Effector memory CD4-positive, alpha-beta T cell (primary cell): ENCODE measurements around the gene KCTD21.
"Not testable (repeated sequence)": the region's sequence is repeated elsewhere in the genome, so short reads cannot be mapped to it uniquely, and the experiment has no call there.

Source experiments
- DNase-seq, 3 donors: peaks; one replicate each; pipeline ENCODE4 v3.0.0-alpha.2; 2020
- H3K27ac ChIP-seq: 2 replicates; pipeline ENCODE4 v1.7.0; 2013; ENCODE audit warnings: mild to moderate bottlenecking, low read length, moderate library complexity; ENCODE audit not compliant: insufficient read depth, poor library complexity, severe bottlenecking
- H3K27me3 ChIP-seq: replicated peaks from 2 replicates; pipeline ENCODE4 v1.7.0; 2013; ENCODE audit warnings: mild to moderate bottlenecking, low read length; ENCODE audit not compliant: insufficient read depth, control insufficient read depth, poor library complexity, severe bottlenecking
- H3K36me3 ChIP-seq: 2 replicates; pipeline ENCODE4 v1.7.0; 2013; ENCODE audit warnings: mild to moderate bottlenecking, low read length, moderate library complexity; ENCODE audit not compliant: control insufficient read depth, insufficient read depth
- H3K4me1 ChIP-seq: 2 replicates; pipeline ENCODE4 v1.7.0; 2013; ENCODE audit warnings: low read length, mild to moderate bottlenecking; ENCODE audit not compliant: control insufficient read depth, insufficient read depth, poor library complexity, severe bottlenecking
- H3K4me3 ChIP-seq: 2 replicates; pipeline ENCODE4 v1.7.0; 2013; ENCODE audit warnings: low read length, low read depth, mild to moderate bottlenecking; ENCODE audit not compliant: insufficient read depth, poor library complexity, severe bottlenecking
- H3K9me3 ChIP-seq: 2 replicates; pipeline ENCODE4 v1.7.0; 2013; ENCODE audit warnings: mild to moderate bottlenecking, low read length, moderate library complexity; ENCODE audit not compliant: control insufficient read depth

KCTD21 gene

DNA sequence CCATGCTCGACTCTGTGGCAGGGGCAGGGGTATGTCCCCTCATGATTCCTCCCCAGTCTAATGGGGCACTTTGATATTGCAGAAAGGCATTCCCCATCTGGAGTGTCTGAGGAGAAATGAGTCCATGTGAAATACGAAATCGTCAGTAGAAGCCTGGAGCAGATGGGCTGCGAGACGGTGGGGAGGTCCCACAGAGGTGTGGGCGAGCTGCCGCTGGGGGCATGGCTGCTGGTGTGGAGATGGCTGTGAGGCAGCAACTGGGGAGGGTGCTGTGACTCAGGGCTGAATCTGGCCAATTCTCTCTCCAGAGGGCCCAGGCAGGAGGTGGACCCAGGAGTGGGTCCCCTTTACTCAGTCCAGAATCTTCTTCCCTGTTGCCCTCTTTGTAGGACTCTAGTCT lies 11.2 kb downstream of the KCTD21 start:
- H3K36me3 ChIP-seq, result peaks cover 15% of the 10 kb centered on the region
- DNase-seq, result no peak

DNA sequence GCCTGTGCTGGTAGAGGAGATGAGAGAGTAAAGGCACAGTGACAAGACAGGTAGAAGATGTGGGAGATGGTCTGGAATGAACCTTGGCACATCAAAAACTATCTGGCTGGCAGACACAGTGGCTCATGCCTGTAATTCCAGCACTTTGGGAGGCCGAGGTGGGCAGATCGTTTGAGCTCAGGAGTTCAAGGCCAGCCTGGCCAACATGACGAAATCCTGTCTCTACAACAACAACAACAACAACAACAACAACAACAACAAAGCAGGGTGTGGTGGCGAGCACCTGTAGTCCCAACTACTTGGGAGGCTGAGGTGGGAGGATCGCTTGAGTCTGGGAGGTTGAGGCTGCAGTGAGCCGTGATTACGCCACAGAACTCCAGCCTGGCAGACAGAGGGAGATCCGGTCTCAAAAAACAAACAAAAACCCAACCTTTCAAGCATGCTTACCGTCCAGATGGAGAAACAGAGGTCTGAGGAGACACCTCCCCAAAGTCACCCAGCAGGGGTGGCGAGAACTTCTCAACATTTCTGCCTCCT lies 11.8 kb downstream of the KCTD21 start:
- no peak for DNase-seq
- H3K27me3 ChIP-seq, result no peaks in the 10 kb centered on the region

More for the DNA sequence above, 11.2 kb downstream of the KCTD21 start:
- H3K27me3 ChIP-seq, result no peaks in the 10 kb centered on the region
- no peaks in the 10 kb centered on the region for H3K4me1 ChIP-seq
- H3K27ac ChIP-seq, result no peak overlapping the region
- no peak overlapping the region for H3K4me3 ChIP-seq
- no peaks in the 10 kb centered on the region for H3K9me3 ChIP-seq

DNA sequence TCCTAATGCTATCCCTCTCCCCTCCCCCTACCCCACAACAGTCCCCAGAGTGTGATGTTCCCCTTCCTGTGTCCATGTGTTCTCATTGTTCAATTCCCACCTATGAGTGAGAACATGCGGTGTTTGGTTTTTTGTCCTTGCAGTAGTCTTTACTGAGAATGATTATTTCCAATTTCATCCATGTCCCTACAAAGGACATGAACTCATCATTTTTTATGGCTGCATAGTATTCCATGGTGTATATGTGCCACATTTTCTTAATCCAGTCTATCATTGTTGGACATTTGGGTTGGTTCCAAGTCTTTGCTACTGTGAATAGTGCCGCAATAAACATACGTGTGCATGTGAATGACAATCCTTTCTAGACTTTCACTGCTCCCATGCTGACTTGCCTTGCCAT lies 12.6 kb downstream of the KCTD21 start:
- H3K36me3 ChIP-seq, result peaks cover 15% of the 10 kb centered on the region
- not testable (repeated sequence) for H3K27me3 ChIP-seq, DNase-seq, H3K4me1 ChIP-seq, H3K27ac ChIP-seq, H3K4me3 ChIP-seq, H3K9me3 ChIP-seq

More for the DNA sequence above, 11.8 kb downstream of the KCTD21 start:
- Histone ChIP-seq H3K27ac (no peak overlapping the region), H3K4me1 (no peaks in the 10 kb centered on the region), H3K9me3 (no peaks in the 10 kb centered on the region), H3K4me3 (no peak overlapping the region), H3K36me3 (peaks cover 15% of the 10 kb centered on the region)

DNA sequence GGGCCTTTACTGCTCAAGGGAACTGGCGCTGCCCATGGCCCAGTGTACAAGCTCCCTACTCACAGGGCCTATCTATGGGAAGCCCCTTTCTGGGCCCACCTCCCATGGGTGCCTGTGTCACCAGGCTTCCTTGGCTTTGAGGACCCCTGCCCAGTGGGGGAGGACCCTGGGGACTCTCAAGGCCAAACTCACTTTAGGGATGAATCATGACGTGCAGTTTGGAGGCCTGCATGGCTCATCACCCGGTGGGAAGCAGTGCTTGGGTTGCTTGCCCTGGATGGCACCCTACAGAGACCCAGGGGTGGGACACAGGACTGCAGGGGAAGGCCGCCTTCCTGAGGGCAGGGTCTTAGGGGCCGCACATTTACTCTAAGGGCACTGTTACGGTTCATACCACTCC lies 16.5 kb downstream of the KCTD21 start:
- H3K27ac ChIP-seq, result no peak overlapping the region

DNA sequence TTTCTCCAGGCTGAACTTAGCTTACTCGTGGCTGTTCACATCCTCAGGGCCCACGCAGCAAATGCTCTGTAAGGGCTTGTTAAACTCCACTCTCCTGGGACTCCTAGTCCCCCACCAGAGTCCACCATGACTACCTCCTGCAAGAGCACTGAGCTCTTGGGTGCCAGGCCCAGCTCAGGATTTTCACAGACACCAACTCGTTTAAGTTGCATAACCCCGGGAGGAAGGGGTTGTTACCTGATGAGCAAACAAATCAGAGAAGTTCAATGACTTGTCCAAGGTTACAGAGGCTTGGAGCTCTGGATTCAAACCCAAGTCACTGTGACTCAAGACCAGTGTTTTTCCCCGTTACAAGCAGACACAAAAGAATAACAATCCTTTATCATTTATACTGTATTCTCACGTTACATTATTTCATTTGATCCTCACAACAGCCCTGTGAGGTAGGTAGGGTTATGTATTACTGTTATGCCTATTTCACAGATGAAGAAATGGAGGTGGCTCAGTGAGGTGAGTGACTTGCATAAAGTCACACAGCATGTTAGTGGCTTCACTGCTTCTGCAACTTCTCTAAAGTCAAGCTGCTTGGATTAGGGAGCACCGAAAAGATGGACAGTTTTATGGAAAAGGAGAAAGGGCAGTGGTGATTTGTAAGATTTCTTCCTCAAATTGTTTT lies 17.4 kb downstream of the KCTD21 start:
- no peaks in the 10 kb centered on the region for H3K9me3 ChIP-seq
- no peaks in the 10 kb centered on the region for H3K27me3 ChIP-seq
- DNase-seq, result no peak
- H3K27ac ChIP-seq, result no peak overlapping the region
- peaks cover 15% of the 10 kb centered on the region for H3K36me3 ChIP-seq
- H3K4me1 ChIP-seq, result no peaks in the 10 kb centered on the region
- H3K4me3 ChIP-seq, result no peak overlapping the region

More for the DNA sequence above, 16.5 kb downstream of the KCTD21 start:
- Histone ChIP-seq H3K4me3 (no peak overlapping the region), H3K36me3 (peaks cover 15% of the 10 kb centered on the region), H3K9me3 (no peaks in the 10 kb centered on the region), H3K27me3 (no peaks in the 10 kb centered on the region), H3K4me1 (no peaks in the 10 kb centered on the region)
- no peak for DNase-seq

DNA sequence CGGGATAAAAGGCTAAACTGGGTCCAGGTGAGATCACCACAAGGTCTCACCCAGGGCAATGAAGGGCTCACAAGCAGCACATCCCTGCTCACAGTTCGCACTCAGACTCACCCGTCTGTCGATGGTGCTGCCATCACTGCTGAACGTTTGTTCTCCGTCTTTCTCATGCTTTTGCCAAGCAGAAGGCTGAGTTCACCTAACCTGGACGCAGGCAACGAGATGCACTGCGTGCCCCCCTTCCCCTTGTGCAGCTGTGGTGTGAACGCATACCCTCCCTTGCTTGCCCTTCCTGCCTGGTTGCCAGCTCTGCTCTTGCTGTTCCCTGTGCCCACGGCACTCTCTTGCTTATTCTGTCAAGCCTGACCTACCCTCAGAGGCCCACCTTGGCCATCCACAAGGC lies 18.0 kb downstream of the KCTD21 start:
- Histone ChIP-seq H3K4me1 (no peaks in the 10 kb centered on the region), H3K36me3 (peaks cover 15% of the 10 kb centered on the region), H3K27me3 (no peaks in the 10 kb centered on the region), H3K4me3 (no peak overlapping the region), H3K9me3 (no peaks in the 10 kb centered on the region), H3K27ac (no peak overlapping the region)
- DNase-seq, result no peak

DNA sequence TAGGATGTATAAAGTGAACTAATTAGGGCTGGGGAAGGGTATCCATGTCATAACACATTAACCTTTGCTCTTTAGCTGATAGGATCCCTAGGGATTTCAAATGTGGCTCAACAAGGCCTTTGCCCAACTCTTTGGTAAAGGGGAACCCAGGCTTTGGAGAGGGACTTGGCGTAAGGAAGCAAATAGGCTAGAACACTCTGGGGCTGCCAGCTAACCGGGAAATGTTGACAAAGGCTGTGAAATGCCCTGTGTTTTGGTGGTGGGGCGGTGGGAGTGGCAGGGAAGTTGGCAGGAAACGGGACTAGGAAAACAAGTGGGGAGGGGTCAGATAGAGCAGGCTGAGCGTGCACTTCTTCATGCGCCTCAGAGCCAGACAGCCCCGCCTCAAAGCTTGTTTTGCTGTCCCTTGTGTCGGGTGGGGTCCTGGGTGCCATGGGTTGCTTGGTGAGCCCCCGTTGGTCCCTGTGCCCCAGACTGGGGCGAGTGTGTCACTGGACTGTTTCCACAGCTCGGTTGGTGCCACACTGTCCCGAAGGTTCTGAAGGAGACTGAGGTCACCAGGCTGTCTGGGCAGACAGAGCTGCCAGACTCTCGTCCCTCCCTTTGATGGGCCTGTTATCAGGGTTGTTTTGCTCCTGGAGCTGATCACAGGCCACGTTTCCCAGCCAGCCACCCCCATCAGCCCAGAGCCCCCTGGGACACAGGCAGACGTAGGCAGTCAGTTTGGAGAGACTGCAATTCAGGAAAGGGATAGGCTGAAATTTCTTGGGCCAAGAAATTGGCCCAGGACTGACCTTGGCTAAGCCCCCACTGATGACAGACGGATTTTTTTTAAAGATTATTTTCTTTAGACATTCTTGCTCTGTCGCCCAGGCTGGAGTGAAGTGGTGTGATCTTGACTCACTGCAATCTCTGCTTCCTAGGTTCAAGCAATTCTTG lies 19.6 kb downstream of the KCTD21 start:
- Histone ChIP-seq H3K27ac (no peak overlapping the region), H3K4me3 (no peak overlapping the region), H3K27me3 (no peaks in the 10 kb centered on the region), H3K4me1 (no peaks in the 10 kb centered on the region), H3K9me3 (no peaks in the 10 kb centered on the region), H3K36me3 (peaks cover 10% of the 10 kb centered on the region)
- DNase-seq, result no peak

DNA sequence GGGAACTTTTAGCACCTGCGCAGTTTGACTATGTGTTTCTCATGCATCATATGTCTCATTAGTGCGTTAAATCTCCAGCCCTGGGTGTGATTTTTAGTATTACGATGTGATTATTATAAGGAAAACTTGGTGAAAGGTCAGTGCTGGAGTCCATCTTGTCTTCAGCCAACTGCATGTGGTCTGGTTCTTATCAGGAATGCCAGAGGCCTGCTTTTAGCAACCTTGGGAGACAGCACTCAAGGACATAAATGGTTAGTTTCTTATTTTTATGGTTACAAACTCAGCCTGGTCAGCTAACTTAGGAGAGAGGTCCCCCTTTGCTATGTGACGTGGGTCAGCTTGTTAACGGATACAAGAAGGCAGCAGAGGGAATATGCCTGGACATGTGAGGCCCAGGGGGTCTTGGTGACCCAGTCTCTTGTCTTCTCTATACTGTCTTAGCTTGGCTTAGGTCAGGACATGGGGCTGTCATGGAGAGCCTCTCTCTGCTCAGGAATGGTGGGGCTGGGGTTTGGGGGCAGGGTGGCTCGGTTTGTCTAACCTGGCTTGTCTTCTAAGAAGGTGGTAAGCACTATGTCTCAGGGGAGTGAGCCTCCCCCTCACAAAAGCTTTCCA lies 21.5 kb downstream of the KCTD21 start:
- no peak overlapping the region for H3K4me3 ChIP-seq

DNA sequence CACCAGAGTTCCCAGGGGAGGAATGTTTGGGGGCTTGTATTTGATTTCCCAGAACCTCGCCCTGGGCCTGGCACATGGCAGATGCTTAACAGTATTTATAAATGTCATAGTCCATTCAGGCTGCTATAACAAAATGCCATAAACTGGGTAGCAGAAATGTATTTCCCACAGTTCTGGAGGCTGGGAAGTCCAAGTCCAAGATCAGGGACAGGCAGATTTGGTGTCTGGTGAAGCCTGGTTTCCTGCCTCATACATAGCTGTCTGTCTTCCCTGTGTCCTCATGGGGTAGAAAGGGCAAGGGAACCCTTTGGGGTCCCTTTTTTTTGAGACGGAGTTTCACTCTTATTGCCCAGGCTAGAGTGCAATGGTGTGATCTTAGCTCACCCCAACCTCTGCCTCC lies 24.0 kb downstream of the KCTD21 start:
- no peaks in the 10 kb centered on the region for H3K36me3 ChIP-seq
- H3K4me1 ChIP-seq, result no peaks in the 10 kb centered on the region
- DNase-seq, result no peak
- H3K27ac ChIP-seq, result no peak overlapping the region
- no peak overlapping the region for H3K4me3 ChIP-seq
- H3K9me3 ChIP-seq, result no peaks in the 10 kb centered on the region
- no peaks in the 10 kb centered on the region for H3K27me3 ChIP-seq

More for the DNA sequence above, 21.5 kb downstream of the KCTD21 start:
- Histone ChIP-seq H3K27me3 (no peaks in the 10 kb centered on the region), H3K27ac (no peak overlapping the region), H3K9me3 (no peaks in the 10 kb centered on the region), H3K36me3 (no peaks in the 10 kb centered on the region), H3K4me1 (no peaks in the 10 kb centered on the region)
- no peak for DNase-seq
